Brain microvascular endothelial cell (primary cell): Measurements from ENCODE around the gene KLHDC4.

ENCODE experiments used
- DNase-seq: peaks from one replicate; pipeline ENCODE4 v3.0.0-alpha.2; 2020
- H3K27ac ChIP-seq: fragments of 250-450 bp; sonication (Bioruptor Pico); 2 replicates; pipeline ENCODE4 v1.5.1; 2020; ENCODE audit warnings: mild to moderate bottlenecking, moderate library complexity
- H3K27me3 ChIP-seq: fragments of 250-450 bp; sonication (Bioruptor Pico); replicated peaks from 2 replicates; pipeline ENCODE4 v1.5.1; 2020; ENCODE audit warnings: mild to moderate bottlenecking
- H3K36me3 ChIP-seq: fragments of 250-450 bp; sonication (Bioruptor Pico); replicated peaks from 2 replicates; pipeline ENCODE4 v1.5.1; 2020; ENCODE audit warnings: mild to moderate bottlenecking
- H3K4me3 ChIP-seq: 2 replicates; pipeline ENCODE4 v1.5.1; 2011; ENCODE audit warnings: low read depth, mild to moderate bottlenecking, control low read depth, low read length, moderate library complexity
- CTCF ChIP-seq: IDR thresholded peaks from 2 replicates; pipeline ENCODE4 v1.5.1; 2011; ENCODE audit warnings: low read depth, mild to moderate bottlenecking, moderate library complexity, low read length, control low read depth, inconsistent platforms; ENCODE audit errors: missing control alignments
- in situ Hi-C: cut with HindIII; loops from 2 replicates; pipeline ENCODE4 v1.10.0; 2017; ENCODE audit warnings: low sequenced_read_pairs, low pct_ligation_motif_present

KLHDC4 gene

GRCh38 chr16:87703835-87704375 lies 61.9 kb downstream of the KLHDC4 start:
- in situ Hi-C loops = no loop called here
- DNase-seq = no peak
- Histone ChIP-seq H3K36me3 (peaks cover 11% of the 10 kb centered on the region), H3K27me3 (no peaks in the 10 kb centered on the region), H3K27ac (no peak overlapping the region), H3K4me3 (no peak overlapping the region)
- no peak for TF ChIP-seq CTCF

GRCh38 chr16:87703071-87703470 lies 62.7 kb downstream of the KLHDC4 start:
- no peak for DNase-seq
- in situ Hi-C loops = no loop called here
- Histone ChIP-seq H3K27ac (no peak overlapping the region), H3K27me3 (no peaks in the 10 kb centered on the region), H3K36me3 (peaks cover 4% of the 10 kb centered on the region), H3K4me3 (no peak overlapping the region)
- no peak for TF ChIP-seq CTCF

- Histone ChIP-seq H3K27me3 (no peaks in the 10 kb centered on the region), H3K36me3 (peaks cover 4% of the 10 kb centered on the region), H3K27ac (no peak overlapping the region), H3K4me3 (no peak overlapping the region)
- in situ Hi-C loops = no loop called here
- peak; percentile 16 for DNase-seq
- TF ChIP-seq CTCF = peak; percentile 80
These were observed 63.4 kb downstream of the KLHDC4 start for GRCh38 chr16:87702325-87702811.

GRCh38 chr16:87701505-87701921 lies 64.3 kb downstream of the KLHDC4 start:
- Histone ChIP-seq H3K27me3 (no peaks in the 10 kb centered on the region), H3K27ac (no peak overlapping the region), H3K36me3 (peaks cover 4% of the 10 kb centered on the region), H3K4me3 (no peak overlapping the region)
- TF ChIP-seq CTCF = no peak
- no peak for DNase-seq
- in situ Hi-C loops = no loop called here

GRCh38 chr16:87701078-87701460 lies 64.7 kb downstream of the KLHDC4 start:
- in situ Hi-C loops = no loop called here
- DNase-seq = no peak
- H3K27me3 ChIP-seq = no peaks in the 10 kb centered on the region
- TF ChIP-seq CTCF = no peak
- peaks cover 4% of the 10 kb centered on the region for H3K36me3 ChIP-seq
- no peak overlapping the region for H3K4me3 ChIP-seq
- no peak overlapping the region for H3K27ac ChIP-seq

GRCh38 chr16:87700406-87701077 lies 65.2 kb downstream of the KLHDC4 start:
- no peak for DNase-seq
- no peak for TF ChIP-seq CTCF
- peaks cover 4% of the 10 kb centered on the region for H3K36me3 ChIP-seq
- H3K27ac ChIP-seq = no peak overlapping the region
- H3K4me3 ChIP-seq = no peak overlapping the region
- in situ Hi-C loops = no loop called here
- no peaks in the 10 kb centered on the region for H3K27me3 ChIP-seq
